Measurements from ENCODE around the gene ALPI. TPM values are rescaled to one million over a fixed set of nuclear protein-coding genes. Genes with fewer than 3 reads are reported as not detected.

ALPI gene
- total and polyA plus RNA-seq, 9 of the 15 experiments (the other 6 are each of a cell fraction or from before 2014, with no cell fraction given), result not detected

DNA sequence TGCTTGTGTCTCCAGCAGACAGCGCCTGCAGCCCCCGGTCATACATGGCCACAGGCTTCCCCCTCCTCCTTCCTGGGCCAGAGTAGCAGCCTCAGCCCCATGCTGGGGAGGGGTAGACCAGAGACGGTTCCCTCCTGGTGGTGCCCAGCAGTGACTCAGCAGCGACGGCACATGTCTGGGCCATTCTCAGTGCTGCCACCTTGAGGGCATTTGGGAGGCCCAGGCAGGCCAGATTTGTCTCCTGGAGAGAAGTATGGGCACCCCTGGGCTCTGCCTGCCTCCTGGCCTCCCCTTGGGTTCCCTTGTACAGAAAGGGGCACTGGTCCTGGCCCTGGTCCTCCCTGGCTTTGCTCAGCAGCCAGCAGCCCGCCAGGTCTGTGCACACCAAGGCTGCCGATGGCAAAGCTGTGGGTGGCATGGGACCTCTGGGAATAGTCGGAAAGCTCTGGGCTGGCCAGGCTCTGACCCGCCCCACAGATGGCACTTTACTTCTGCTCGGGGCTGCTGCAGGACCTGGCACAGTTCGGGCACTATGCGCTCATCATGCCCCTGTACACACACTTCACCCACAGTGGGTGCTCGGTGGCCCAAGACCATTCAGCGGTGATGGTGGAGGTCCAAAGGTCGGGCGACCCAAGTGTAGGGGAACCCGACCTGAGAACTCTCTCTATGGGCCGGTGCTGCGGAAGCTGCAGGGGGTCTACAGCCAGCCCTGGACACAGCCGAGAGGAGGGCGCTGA is 11.4 kb upstream of the ALPI start (continued):
- TF ChIP-seq, protein P1, sequence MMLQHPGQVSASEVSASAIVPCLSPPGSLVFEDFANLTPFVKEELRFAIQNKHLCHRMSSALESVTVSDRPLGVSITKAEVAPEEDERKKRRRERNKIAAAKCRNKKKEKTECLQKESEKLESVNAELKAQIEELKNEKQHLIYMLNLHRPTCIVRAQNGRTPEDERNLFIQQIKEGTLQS (IDR thresholded peaks at IDR 0.05), result 0 out of 2 replicates have a peak, but pooled peaks have one; percentile 15
- TF ChIP-seq, protein P1 (CRISPR knock-in tag; conservative IDR thresholded peaks at IDR 0.05), result no peak
- TF ChIP-seq ZNF316 (IDR thresholded peaks at IDR 0.05), result peak; percentile 39
- TF ChIP-seq TBL1XR1 (IDR thresholded peaks at IDR 0.05; ENCODE audit: low read length in 2 of 2), result no peak
- TF ChIP-seq, protein P2, sequence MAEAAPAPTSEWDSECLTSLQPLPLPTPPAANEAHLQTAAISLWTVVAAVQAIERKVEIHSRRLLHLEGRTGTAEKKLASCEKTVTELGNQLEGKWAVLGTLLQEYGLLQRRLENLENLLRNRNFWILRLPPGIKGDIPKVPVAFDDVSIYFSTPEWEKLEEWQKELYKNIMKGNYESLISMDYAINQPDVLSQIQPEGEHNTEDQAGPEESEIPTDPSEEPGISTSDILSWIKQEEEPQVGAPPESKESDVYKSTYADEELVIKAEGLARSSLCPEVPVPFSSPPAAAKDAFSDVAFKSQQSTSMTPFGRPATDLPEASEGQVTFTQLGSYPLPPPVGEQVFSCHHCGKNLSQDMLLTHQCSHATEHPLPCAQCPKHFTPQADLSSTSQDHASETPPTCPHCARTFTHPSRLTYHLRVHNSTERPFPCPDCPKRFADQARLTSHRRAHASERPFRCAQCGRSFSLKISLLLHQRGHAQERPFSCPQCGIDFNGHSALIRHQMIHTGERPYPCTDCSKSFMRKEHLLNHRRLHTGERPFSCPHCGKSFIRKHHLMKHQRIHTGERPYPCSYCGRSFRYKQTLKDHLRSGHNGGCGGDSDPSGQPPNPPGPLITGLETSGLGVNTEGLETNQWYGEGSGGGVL (CRISPR knock-in tag; IDR thresholded peaks at IDR 0.05), result no peak
- TF ChIP-seq MAFK (IDR thresholded peaks at IDR 0.05; ENCODE audit: low read length), result 0 out of 2 replicates have a peak, but pooled peaks have one; percentile 14
- no peak for TF ChIP-seq GABPB1 (CRISPR knock-in tag; IDR thresholded peaks at IDR 0.05)
- no peak for TF ChIP-seq POLR2AphosphoS5 (IDR thresholded peaks at IDR 0.05; ENCODE audit: control insufficient read depth, insufficient read depth, low read depth, low read length)
- no peak for TF ChIP-seq HNRNPLL (IDR thresholded peaks at IDR 0.05; ENCODE audit: low read depth, low read length, poor library complexity, severe bottlenecking)
- no peak for TF ChIP-seq MEIS2 (IDR thresholded peaks at IDR 0.05; ENCODE audit: partially characterized antibody)
- no peak for TF ChIP-seq ARHGAP35 (IDR thresholded peaks at IDR 0.05; ENCODE audit: partially characterized antibody)
- TF ChIP-seq NFE2 (IDR thresholded peaks at IDR 0.05; ENCODE audit: low read depth), result peak; percentile 92
- TF ChIP-seq KAT2B (IDR thresholded peaks at IDR 0.05; ENCODE audit: low read depth, low read length), result no peak
- TF ChIP-seq MCM2 (IDR thresholded peaks at IDR 0.05; ENCODE audit: low read depth), result no peak
- TF ChIP-seq, protein P3, sequence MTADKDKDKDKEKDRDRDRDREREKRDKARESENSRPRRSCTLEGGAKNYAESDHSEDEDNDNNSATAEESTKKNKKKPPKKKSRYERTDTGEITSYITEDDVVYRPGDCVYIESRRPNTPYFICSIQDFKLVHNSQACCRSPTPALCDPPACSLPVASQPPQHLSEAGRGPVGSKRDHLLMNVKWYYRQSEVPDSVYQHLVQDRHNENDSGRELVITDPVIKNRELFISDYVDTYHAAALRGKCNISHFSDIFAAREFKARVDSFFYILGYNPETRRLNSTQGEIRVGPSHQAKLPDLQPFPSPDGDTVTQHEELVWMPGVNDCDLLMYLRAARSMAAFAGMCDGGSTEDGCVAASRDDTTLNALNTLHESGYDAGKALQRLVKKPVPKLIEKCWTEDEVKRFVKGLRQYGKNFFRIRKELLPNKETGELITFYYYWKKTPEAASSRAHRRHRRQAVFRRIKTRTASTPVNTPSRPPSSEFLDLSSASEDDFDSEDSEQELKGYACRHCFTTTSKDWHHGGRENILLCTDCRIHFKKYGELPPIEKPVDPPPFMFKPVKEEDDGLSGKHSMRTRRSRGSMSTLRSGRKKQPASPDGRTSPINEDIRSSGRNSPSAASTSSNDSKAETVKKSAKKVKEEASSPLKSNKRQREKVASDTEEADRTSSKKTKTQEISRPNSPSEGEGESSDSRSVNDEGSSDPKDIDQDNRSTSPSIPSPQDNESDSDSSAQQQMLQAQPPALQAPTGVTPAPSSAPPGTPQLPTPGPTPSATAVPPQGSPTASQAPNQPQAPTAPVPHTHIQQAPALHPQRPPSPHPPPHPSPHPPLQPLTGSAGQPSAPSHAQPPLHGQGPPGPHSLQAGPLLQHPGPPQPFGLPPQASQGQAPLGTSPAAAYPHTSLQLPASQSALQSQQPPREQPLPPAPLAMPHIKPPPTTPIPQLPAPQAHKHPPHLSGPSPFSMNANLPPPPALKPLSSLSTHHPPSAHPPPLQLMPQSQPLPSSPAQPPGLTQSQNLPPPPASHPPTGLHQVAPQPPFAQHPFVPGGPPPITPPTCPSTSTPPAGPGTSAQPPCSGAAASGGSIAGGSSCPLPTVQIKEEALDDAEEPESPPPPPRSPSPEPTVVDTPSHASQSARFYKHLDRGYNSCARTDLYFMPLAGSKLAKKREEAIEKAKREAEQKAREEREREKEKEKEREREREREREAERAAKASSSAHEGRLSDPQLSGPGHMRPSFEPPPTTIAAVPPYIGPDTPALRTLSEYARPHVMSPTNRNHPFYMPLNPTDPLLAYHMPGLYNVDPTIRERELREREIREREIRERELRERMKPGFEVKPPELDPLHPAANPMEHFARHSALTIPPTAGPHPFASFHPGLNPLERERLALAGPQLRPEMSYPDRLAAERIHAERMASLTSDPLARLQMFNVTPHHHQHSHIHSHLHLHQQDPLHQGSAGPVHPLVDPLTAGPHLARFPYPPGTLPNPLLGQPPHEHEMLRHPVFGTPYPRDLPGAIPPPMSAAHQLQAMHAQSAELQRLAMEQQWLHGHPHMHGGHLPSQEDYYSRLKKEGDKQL (CRISPR knock-in tag; IDR thresholded peaks at IDR 0.05; ENCODE audit: borderline replicate concordance), result no peak
- TF ChIP-seq, protein P4, sequence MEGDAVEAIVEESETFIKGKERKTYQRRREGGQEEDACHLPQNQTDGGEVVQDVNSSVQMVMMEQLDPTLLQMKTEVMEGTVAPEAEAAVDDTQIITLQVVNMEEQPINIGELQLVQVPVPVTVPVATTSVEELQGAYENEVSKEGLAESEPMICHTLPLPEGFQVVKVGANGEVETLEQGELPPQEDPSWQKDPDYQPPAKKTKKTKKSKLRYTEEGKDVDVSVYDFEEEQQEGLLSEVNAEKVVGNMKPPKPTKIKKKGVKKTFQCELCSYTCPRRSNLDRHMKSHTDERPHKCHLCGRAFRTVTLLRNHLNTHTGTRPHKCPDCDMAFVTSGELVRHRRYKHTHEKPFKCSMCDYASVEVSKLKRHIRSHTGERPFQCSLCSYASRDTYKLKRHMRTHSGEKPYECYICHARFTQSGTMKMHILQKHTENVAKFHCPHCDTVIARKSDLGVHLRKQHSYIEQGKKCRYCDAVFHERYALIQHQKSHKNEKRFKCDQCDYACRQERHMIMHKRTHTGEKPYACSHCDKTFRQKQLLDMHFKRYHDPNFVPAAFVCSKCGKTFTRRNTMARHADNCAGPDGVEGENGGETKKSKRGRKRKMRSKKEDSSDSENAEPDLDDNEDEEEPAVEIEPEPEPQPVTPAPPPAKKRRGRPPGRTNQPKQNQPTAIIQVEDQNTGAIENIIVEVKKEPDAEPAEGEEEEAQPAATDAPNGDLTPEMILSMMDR (IDR thresholded peaks at IDR 0.05 in 2 of 3, conservative IDR thresholded peaks at IDR 0.05 in 1 of 3; ENCODE audit: insufficient read depth in 2 of 3, low read depth in 1 of 3, low read length in 3 of 3), result peak; percentile 54 to 60 (median 59)
- peak; percentile 77 for TF ChIP-seq ZFP36 (IDR thresholded peaks at IDR 0.05; ENCODE audit: low read depth, low read length, partially characterized antibody)

All from K562 (cell line).